Adipocyte (in vitro differentiated cells): Measurements from ENCODE around the gene SPOCK3.
"Not testable (repeated sequence)": the region's sequence is repeated elsewhere in the genome, so short reads cannot be mapped to it uniquely, and the experiment has no call there.

Experiments used
- DNase-seq: peaks from one replicate; pipeline ENCODE4 v3.0.0-alpha.2; 2015; ENCODE audit warnings: low read depth
- H3K27me3 ChIP-seq: replicated peaks from 2 replicates; pipeline ENCODE4 v1.7.0; 2013; ENCODE audit warnings: mild to moderate bottlenecking, low read length, moderate library complexity; ENCODE audit not compliant: control insufficient read depth, insufficient read depth
- H3K36me3 ChIP-seq: 2 replicates; pipeline ENCODE4 v1.7.0; 2013; ENCODE audit warnings: low read length, mild to moderate bottlenecking, moderate library complexity; ENCODE audit not compliant: control insufficient read depth, insufficient read depth, severe bottlenecking
- H3K4me1 ChIP-seq: 2 replicates; pipeline ENCODE4 v1.7.0; 2013; ENCODE audit warnings: mild to moderate bottlenecking, low read length, moderate library complexity; ENCODE audit not compliant: control insufficient read depth, insufficient read depth
- H3K4me3 ChIP-seq: 2 replicates; pipeline ENCODE4 v1.7.0; 2013; ENCODE audit warnings: mild to moderate bottlenecking, low read length, moderate library complexity
- H3K9ac ChIP-seq: 2 replicates; pipeline ENCODE4 v1.7.0; 2013; ENCODE audit warnings: mild to moderate bottlenecking, low read length, moderate library complexity
- H3K9me3 ChIP-seq: 2 replicates; pipeline ENCODE4 v1.7.0; 2013; ENCODE audit warnings: mild to moderate bottlenecking, low read length, moderate library complexity; ENCODE audit not compliant: control insufficient read depth

The SPOCK3 gene

DNA sequence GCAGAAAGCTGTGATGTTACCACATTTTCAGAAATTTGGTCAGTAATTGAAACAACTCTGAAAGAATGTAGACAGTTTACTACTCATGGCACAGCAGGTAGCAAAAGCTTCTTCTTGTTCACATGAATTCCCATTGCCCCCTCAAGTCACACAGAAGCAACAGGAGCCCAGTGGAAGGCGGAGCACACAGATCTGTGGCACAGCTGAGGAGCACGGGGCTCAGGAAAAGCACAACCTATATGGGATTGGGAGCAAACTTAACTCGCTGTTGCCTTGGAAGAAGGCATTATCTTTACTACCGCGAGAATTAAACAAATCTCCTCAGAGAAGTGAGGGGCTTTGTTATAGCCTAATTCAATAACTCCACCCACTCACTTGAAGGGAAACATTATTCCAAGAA lies 358.5 kb downstream of the SPOCK3 start:
- no peak overlapping the region for H3K9ac ChIP-seq
- no peak for DNase-seq
- H3K27me3 ChIP-seq = no peaks in the 10 kb centered on the region
- H3K36me3 ChIP-seq = no peaks in the 10 kb centered on the region
- no peaks in the 10 kb centered on the region for H3K9me3 ChIP-seq
- H3K4me3 ChIP-seq = no peak overlapping the region
- H3K4me1 ChIP-seq = no peaks in the 10 kb centered on the region

DNA sequence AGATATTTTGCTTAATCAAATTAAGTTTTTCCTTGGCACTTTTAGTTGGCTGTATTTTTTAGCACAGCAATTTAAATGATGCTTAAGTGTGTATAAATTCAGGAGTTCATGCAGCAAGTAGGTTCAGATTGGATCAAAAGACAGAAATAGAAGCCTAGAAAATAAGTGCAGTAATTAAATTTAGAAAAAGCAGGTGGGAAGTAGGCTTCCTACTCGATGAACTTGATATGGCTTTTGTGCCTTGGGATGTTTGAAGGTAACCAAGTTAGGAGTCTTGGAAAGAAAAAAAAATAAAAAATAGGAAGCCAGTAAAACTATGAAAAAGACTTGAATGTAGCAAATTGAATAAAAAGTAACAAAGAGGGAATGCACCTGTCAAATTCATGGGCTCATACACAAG lies 372.3 kb downstream of the SPOCK3 start:
- H3K9me3 ChIP-seq = no peaks in the 10 kb centered on the region
- no peaks in the 10 kb centered on the region for H3K4me1 ChIP-seq
- no peak overlapping the region for H3K4me3 ChIP-seq
- DNase-seq = no peak
- no peaks in the 10 kb centered on the region for H3K36me3 ChIP-seq
- no peak overlapping the region for H3K9ac ChIP-seq
- no peaks in the 10 kb centered on the region for H3K27me3 ChIP-seq

DNA sequence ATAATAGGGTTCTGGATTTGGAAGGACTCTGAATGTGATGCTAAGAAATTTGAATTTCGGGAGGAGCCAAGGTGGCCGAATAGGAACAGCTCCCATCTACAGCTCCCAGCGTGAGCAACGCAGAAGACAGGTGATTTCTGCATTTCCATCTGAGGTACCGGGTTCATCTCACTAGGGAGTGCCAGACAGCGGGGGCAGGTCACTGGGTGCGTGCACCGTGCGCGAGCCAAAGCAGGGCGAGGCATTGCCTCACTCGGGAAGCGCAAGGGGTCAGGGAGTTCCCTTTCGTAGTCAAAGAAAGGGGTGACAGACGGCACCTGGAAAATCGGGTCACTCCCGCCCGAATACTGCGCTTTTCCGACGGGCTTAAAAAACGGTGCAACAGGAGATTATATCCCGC lies 383.9 kb downstream of the SPOCK3 start:
- H3K27me3 ChIP-seq, H3K9me3 ChIP-seq, DNase-seq, H3K4me1 ChIP-seq, H3K9ac ChIP-seq, H3K4me3 ChIP-seq, H3K36me3 ChIP-seq: not testable (repeated sequence)

GRCh38 chr4:166846939-166847338 lies 387.4 kb downstream of the SPOCK3 start:
- Histone ChIP-seq H3K36me3 (no peaks in the 10 kb centered on the region), H3K27me3 (no peaks in the 10 kb centered on the region), H3K9ac (no peak overlapping the region), H3K4me1 (no peaks in the 10 kb centered on the region), H3K9me3 (no peaks in the 10 kb centered on the region), H3K4me3 (no peak overlapping the region)
- no peak for DNase-seq

- H3K27me3 ChIP-seq = no peaks in the 10 kb centered on the region
- H3K9me3 ChIP-seq = peaks cover 5% of the 10 kb centered on the region
- no peak overlapping the region for H3K9ac ChIP-seq
- no peak for DNase-seq
- no peak overlapping the region for H3K4me3 ChIP-seq
- no peaks in the 10 kb centered on the region for H3K36me3 ChIP-seq
- H3K4me1 ChIP-seq = no peaks in the 10 kb centered on the region
These were observed 391.5 kb downstream of the SPOCK3 start for GRCh38 chr4:166842795-166843261.

DNA sequence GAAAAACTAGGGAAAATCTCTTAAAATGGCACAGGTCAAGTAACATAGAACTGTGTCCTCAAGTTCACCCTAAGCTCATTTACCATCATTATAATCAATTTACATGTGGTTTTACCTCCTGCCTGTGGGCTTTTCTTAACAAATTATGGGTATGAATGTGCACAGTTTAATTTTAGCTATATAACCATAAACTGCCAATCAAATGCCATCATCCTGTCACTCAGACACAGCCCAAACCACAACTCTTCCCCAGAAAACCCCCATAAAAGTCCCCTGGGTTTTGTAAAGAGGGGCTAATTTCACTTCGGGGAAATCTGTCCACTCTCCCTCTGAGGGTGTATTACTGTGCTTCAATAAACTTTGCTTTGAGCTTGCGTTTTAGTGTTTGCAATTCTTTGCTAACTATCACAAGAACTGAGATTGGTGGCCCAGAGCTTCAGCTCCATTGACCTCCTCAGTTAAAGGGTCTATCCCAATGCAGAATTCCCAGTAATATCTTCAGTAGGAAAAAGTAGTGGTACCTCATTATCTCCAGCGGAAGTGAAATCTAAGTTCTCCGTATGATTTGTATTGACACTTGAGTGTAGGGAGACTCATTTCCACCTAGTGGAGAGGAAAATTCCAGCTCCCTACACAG lies 394.6 kb downstream of the SPOCK3 start:
- Histone ChIP-seq H3K4me1 (no peaks in the 10 kb centered on the region), H3K9me3 (peaks cover 7% of the 10 kb centered on the region), H3K4me3 (no peak overlapping the region), H3K9ac (no peak overlapping the region), H3K27me3 (no peaks in the 10 kb centered on the region), H3K36me3 (no peaks in the 10 kb centered on the region)
- no peak for DNase-seq

GRCh38 chr4:166838975-166839614 lies 395.2 kb downstream of the SPOCK3 start:
- Histone ChIP-seq H3K9me3 (peaks cover 7% of the 10 kb centered on the region), H3K4me3 (no peak overlapping the region), H3K36me3 (no peaks in the 10 kb centered on the region), H3K9ac (no peak overlapping the region), H3K4me1 (no peaks in the 10 kb centered on the region), H3K27me3 (no peaks in the 10 kb centered on the region)
- no peak for DNase-seq

DNA sequence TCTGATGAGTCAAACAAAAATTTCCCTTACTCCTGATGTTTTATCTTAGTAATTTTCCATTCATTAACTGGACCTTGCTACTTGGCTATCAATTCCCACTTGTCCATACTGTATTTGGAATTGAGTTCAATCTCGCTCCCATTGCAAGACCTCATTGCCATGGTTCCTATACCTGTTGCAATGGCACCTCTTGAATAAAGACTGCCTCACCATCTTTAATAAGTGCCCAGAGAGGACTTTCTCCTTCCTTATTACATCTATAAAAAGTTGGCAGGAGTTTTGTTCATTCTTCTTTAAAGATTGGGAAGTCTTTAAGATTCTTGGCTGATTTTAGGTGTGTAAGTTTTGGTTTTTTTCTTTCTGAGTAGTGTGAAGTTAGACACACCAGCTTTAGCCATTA lies 397.4 kb downstream of the SPOCK3 start:
- Histone ChIP-seq H3K4me3 (no peak overlapping the region), H3K9me3 (peaks cover 10% of the 10 kb centered on the region), H3K9ac (no peak overlapping the region), H3K36me3 (no peaks in the 10 kb centered on the region), H3K4me1 (no peaks in the 10 kb centered on the region), H3K27me3 (no peaks in the 10 kb centered on the region)
- no peak for DNase-seq

DNA sequence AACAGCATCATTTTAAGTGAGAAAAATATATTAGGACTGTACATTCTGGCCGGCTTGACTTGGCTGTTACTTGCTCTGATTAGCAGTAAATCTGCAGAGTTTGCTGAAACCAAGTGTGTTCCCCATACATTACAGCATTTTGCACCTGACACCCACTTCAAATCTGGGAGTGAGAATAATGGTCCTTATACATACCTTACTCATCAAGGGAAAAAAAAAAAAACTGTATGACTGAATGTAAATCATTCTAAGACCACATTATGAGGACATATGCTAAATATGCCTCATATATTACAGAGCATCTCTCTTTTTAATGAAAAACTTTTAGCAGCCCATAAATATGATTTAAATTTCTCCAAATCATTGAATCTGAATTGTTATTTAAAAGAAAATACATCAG lies 406.7 kb downstream of the SPOCK3 start:
- Histone ChIP-seq H3K9me3 (peaks cover under 1% of the 10 kb centered on the region), H3K36me3 (no peaks in the 10 kb centered on the region), H3K27me3 (no peaks in the 10 kb centered on the region), H3K9ac (no peak overlapping the region), H3K4me3 (no peak overlapping the region), H3K4me1 (no peaks in the 10 kb centered on the region)
- no peak for DNase-seq

DNA sequence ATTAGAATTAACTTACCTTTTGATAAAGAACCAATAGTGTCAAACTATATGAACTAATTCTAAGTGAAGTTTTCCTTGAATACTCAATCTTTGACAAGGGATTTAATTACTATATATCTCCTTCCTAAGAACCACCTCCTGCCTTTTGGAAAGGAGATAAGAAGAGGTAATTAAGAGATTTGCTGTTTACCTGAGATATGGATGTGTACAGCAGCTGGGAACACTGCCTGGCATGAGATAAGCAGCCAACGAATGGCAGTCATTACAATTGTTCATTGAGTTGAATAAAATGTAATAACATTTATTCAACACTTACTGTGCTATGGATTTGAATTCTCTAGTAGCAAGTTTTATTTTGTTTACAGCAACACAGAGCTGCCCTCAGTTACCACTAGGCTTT lies 407.1 kb downstream of the SPOCK3 start:
- Histone ChIP-seq H3K9ac (no peak overlapping the region), H3K27me3 (no peaks in the 10 kb centered on the region), H3K4me3 (no peak overlapping the region), H3K36me3 (no peaks in the 10 kb centered on the region), H3K9me3 (no peaks in the 10 kb centered on the region), H3K4me1 (no peaks in the 10 kb centered on the region)
- DNase-seq = no peak

DNA sequence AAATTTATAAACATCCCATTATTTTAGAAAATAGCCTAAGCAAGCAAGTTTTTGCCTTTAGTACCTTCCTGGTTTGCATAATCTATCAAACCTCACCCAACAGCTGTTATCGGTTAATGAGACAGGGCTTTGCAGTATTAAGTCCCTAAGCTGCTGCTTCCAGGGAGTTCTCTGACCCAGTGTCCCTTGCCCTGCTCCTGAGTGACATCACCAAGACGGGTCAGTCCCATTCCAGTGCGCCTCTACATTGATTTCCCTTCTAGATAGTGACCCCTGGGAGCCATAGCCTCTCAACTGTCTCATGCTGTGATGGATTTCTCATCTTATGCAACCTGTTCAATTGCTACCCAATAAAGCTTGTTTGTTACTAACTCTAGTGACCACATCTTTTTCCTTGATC lies 410.4 kb downstream of the SPOCK3 start:
- DNase-seq = no peak
- Histone ChIP-seq H3K27me3 (no peaks in the 10 kb centered on the region), H3K9me3 (no peaks in the 10 kb centered on the region), H3K4me1 (no peaks in the 10 kb centered on the region), H3K9ac (no peak overlapping the region), H3K4me3 (no peak overlapping the region), H3K36me3 (no peaks in the 10 kb centered on the region)

DNA sequence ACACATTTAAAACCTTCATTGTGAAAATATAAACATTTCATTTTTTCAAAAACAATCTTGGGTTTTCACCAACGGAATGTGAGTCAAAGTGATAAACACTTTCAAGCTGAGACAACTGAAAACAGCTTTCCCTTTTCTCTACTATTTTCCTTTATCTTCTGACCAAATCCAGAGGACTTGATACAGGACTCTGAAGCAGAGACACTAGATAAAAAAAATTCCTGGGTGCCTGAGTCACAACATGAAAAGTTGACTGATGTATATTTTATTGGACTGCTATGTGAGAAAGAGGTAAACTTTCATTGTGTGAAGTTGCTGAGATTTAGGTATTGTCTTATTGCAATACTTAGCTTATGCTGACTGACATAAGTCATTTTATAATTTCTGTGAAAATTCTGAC lies 411.2 kb downstream of the SPOCK3 start:
- Histone ChIP-seq H3K9me3 (no peaks in the 10 kb centered on the region), H3K27me3 (no peaks in the 10 kb centered on the region), H3K36me3 (no peaks in the 10 kb centered on the region), H3K9ac (no peak overlapping the region), H3K4me1 (no peaks in the 10 kb centered on the region), H3K4me3 (no peak overlapping the region)
- DNase-seq = peak; percentile 21
